HEK293 (cell line): Measurements from ENCODE around the gene TEAD1.

Experiments
- CTCF ChIP-seq: fragments of 450-650 bp; formaldehyde crosslinking; IDR thresholded peaks from 2 replicates; pipeline ENCODE4 v1.5.1; 2016; ENCODE audit warnings: missing biosample characterization, missing genetic modification characterization
- FEZF1 ChIP-seq: fragments of 450-650 bp; formaldehyde crosslinking; IDR thresholded peaks from 2 replicates; pipeline ENCODE4 v1.5.1; 2016; ENCODE audit warnings: missing biosample characterization, missing genetic modification characterization
- IKZF3 ChIP-seq: fragments of 450-650 bp; IDR thresholded peaks from 2 replicates; pipeline ENCODE4 v1.5.0; 2018; ENCODE audit warnings: missing biosample characterization, mild to moderate bottlenecking, missing genetic modification characterization, moderate library complexity
- MZF1 ChIP-seq: fragments of 450-650 bp; formaldehyde crosslinking; IDR thresholded peaks from 2 replicates; pipeline ENCODE4 v1.5.1; 2017; ENCODE audit warnings: missing biosample characterization, missing genetic modification characterization, borderline replicate concordance
- REST ChIP-seq: fragments of 450-650 bp; formaldehyde crosslinking; IDR thresholded peaks from 2 replicates; pipeline ENCODE4 v1.5.1; 2016; ENCODE audit warnings: missing biosample characterization, missing genetic modification characterization
- YY2 ChIP-seq: fragments of 450-650 bp; formaldehyde crosslinking; IDR thresholded peaks from 2 replicates; pipeline ENCODE4 v1.5.1; 2016; ENCODE audit warnings: missing biosample characterization, missing genetic modification characterization
- ZNF433 ChIP-seq: fragments of 450-650 bp; formaldehyde crosslinking; IDR thresholded peaks from 2 replicates; pipeline ENCODE4 v1.5.1; 2016; ENCODE audit warnings: missing biosample characterization, missing genetic modification characterization, low read depth
- ZNF518A ChIP-seq: fragments of 450-650 bp; formaldehyde crosslinking; conservative IDR thresholded peaks from 2 replicates; pipeline ENCODE4 v1.5.1; 2016; ENCODE audit warnings: low read depth, missing biosample characterization, missing genetic modification characterization
- ZNF555 ChIP-seq: fragments of 450-650 bp; formaldehyde crosslinking; conservative IDR thresholded peaks from 2 replicates; pipeline ENCODE4 v1.5.1; 2017; ENCODE audit warnings: missing biosample characterization, mild to moderate bottlenecking, missing genetic modification characterization, inconsistent platforms
- ZNF621 ChIP-seq: fragments of 450-650 bp; formaldehyde crosslinking; IDR thresholded peaks from 2 replicates; pipeline ENCODE4 v1.5.1; 2017; ENCODE audit warnings: missing biosample characterization, missing genetic modification characterization
- ZNF670 ChIP-seq: fragments of 450-650 bp; formaldehyde crosslinking; IDR thresholded peaks from 2 replicates; pipeline ENCODE4 v1.5.1; 2016; ENCODE audit warnings: missing biosample characterization, missing genetic modification characterization, low read depth
- ZNF692 ChIP-seq: fragments of 450-650 bp; formaldehyde crosslinking; IDR thresholded peaks from 2 replicates; pipeline ENCODE4 v1.5.1; 2016; ENCODE audit warnings: missing biosample characterization, missing genetic modification characterization
- ZNF837 ChIP-seq: fragments of 450-650 bp; formaldehyde crosslinking; IDR thresholded peaks from 2 replicates; pipeline ENCODE4 v1.5.1; 2016; ENCODE audit warnings: missing biosample characterization, missing genetic modification characterization
- TF ChIP-seq, protein P1 (sequence below): fragments of 450-650 bp; IDR thresholded peaks from 2 replicates; pipeline ENCODE4 v1.5.1; 2018; ENCODE audit warnings: missing biosample characterization, missing genetic modification characterization
- TF ChIP-seq, protein P2 (sequence below): sonication (generic); formaldehyde crosslinking; IDR thresholded peaks from 2 replicates; pipeline ENCODE4 v1.8.1; 2022; ENCODE audit warnings: mild to moderate bottlenecking, moderate library complexity, missing genetic modification reagents

TEAD1 gene

GRCh38 chr11:12723421-12724300 lies 49.4 kb downstream of the TEAD1 start (continued):
- TF ChIP-seq YY2 (tag by site-specific recombination) (no peak), MZF1 (tag by site-specific recombination) (peak; percentile 71), REST (tag by site-specific recombination) (no peak), IKZF3 (no peak), ZNF555 (tag by site-specific recombination) (no peak), ZNF621 (no peak), CTCF (tag by site-specific recombination) (no peak), ZNF692 (no peak), ZNF670 (tag by site-specific recombination) (no peak), ZNF518A (tag by site-specific recombination) (no peak), FEZF1 (tag by site-specific recombination) (no peak), ZNF433 (tag by site-specific recombination) (no peak), ZNF837 (tag by site-specific recombination) (no peak)
- TF ChIP-seq, protein P1, sequence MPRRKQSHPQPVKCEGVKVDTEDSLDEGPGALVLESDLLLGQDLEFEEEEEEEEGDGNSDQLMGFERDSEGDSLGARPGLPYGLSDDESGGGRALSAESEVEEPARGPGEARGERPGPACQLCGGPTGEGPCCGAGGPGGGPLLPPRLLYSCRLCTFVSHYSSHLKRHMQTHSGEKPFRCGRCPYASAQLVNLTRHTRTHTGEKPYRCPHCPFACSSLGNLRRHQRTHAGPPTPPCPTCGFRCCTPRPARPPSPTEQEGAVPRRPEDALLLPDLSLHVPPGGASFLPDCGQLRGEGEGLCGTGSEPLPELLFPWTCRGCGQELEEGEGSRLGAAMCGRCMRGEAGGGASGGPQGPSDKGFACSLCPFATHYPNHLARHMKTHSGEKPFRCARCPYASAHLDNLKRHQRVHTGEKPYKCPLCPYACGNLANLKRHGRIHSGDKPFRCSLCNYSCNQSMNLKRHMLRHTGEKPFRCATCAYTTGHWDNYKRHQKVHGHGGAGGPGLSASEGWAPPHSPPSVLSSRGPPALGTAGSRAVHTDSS: no peak
- TF ChIP-seq, protein P2, sequence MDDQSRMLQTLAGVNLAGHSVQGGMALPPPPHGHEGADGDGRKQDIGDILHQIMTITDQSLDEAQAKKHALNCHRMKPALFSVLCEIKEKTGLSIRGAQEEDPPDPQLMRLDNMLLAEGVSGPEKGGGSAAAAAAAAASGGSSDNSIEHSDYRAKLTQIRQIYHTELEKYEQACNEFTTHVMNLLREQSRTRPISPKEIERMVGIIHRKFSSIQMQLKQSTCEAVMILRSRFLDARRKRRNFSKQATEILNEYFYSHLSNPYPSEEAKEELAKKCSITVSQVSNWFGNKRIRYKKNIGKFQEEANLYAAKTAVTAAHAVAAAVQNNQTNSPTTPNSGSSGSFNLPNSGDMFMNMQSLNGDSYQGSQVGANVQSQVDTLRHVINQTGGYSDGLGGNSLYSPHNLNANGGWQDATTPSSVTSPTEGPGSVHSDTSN (CRISPR knock-in tag): no peak
